Measurements from ENCODE around the gene SLC44A3.

SLC44A3 gene

DNA sequence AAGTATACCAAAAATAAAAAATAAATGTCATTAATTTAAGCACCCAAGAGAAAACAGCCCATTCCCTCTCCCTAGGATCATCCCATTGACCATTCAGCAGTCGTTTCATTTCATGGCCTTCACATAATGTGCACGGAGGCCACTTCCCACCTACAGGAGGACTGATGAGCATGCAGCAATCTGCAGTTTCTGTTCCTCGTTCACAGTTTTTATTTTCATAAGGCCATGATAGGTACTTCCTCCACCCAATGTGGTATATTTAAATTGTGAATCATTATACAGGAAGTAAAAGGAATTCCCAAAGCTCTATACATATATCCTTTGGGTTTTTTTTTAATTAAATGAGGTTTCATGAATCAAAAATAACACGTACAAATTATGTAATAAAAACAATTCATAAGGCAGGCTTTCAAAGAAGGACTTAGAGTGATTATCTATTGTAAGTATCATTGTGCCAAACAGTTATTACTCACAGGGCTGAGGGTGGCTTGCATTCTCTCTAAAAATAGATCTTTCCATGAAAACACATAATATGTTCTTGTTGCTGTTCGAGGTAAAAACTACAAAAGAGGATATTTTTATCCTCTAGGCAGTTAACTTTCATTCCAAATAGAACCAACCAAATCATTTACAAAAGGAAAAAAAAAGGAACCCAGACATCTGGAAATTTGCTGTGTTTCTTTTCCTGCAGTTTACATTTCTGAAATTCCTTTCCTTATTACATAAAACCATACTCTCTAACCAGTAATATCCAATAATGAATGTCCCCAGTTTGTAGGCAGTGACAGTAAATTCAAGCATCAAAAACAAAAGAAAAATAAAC, 27.5 kb upstream of the SLC44A3 start:
- TF ChIP-seq, protein P1, sequence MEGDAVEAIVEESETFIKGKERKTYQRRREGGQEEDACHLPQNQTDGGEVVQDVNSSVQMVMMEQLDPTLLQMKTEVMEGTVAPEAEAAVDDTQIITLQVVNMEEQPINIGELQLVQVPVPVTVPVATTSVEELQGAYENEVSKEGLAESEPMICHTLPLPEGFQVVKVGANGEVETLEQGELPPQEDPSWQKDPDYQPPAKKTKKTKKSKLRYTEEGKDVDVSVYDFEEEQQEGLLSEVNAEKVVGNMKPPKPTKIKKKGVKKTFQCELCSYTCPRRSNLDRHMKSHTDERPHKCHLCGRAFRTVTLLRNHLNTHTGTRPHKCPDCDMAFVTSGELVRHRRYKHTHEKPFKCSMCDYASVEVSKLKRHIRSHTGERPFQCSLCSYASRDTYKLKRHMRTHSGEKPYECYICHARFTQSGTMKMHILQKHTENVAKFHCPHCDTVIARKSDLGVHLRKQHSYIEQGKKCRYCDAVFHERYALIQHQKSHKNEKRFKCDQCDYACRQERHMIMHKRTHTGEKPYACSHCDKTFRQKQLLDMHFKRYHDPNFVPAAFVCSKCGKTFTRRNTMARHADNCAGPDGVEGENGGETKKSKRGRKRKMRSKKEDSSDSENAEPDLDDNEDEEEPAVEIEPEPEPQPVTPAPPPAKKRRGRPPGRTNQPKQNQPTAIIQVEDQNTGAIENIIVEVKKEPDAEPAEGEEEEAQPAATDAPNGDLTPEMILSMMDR (IDR thresholded peaks at IDR 0.05; ENCODE audit: borderline replicate concordance, insufficient read depth, low read depth, low read length): peak; percentile 31; the same call in 1 of the 2 replicates
- H3K4me3 ChIP-seq (ENCODE audit: low read depth, low read length): no peak overlapping the region

DNA sequence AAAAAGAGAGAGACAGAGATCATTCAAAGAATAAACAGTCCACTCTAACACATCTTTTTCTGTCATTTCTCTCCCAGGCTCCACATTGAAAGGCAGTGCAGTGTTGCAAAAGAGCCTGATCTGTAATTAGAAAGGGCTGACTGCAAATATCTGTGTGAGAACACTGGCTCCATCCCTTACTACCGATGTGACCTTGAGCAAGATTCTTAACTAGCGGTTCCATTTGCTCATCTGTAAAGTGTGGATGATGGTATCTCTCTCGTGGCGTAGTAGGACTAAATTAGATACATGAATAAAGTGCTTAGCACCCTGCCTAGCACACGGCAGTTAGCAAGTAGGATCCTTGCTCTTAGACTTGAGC, 26.9 kb upstream of the SLC44A3 start:
- TF ChIP-seq, protein P1 (IDR thresholded peaks at IDR 0.05; ENCODE audit: borderline replicate concordance, insufficient read depth, low read depth, low read length): no peak

DNA sequence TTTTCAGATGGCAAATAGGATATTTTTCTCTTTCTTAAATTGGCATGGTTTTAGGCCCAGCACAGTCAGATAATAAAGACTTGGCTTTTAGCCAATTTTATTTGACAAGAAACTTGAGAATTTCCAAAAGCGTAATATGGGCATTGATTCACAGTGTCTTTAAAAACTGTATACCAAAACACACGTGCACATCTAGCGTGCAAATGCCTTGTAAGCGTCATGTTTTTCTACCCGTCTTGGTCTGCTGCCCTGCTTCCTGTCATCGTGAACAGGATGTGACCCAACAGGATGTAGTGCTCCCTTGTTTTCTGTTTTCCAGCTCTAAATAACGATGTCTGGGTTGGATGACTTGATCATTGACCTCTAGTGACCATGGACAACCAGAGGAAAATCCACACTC, 24.7 kb upstream of the SLC44A3 start:
- TF ChIP-seq, protein P1 (IDR thresholded peaks at IDR 0.05; ENCODE audit: borderline replicate concordance, insufficient read depth, low read depth, low read length): no peak
- no peak overlapping the region for H3K4me3 ChIP-seq (ENCODE audit: low read depth, low read length)

More for the DNA sequence above, 26.9 kb upstream of the SLC44A3 start:
- H3K4me3 ChIP-seq (ENCODE audit: low read depth, low read length): no peak overlapping the region

DNA sequence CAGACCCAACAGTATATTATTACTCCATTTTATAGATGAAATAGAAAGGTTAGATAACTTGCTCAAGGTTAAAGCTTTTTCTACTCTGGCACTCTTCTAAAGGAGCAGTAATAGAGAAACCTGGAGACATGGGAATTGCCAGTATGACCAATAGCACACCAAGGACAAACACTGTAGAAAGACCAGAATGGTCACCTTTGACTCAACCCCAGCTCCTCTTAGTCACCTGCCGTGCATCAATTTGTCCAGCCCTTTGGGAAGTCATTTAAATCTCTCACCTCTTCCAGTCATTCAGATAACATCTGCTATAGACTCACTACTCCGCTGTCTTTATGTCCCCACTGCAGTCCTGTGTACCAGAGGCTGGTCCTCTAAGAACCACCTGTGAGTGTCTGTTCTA, 23.9 kb upstream of the SLC44A3 start:
- TF ChIP-seq, protein P1 (IDR thresholded peaks at IDR 0.05; ENCODE audit: borderline replicate concordance, insufficient read depth, low read depth, low read length): no peak
- no peak overlapping the region for H3K4me3 ChIP-seq (ENCODE audit: low read depth, low read length)

DNA sequence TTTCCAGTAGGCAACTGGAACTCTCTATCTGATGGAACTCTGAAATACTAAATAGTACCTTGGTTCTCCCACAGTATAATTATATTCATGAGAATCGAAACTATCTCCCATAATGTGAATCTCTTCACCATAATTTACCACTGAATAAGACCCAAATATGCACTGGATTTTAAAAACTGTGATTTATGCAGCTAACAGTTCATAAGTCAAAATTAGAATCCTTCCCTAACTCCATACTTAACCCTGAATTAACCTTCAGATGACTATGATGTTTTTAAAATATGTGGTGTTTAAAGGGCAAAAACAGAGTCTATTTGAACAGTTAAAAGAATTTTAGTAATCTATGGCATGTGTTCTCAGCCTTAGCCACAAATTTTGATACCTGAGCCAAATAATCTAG, 22.9 kb upstream of the SLC44A3 start:
- TF ChIP-seq, protein P1 (IDR thresholded peaks at IDR 0.05; ENCODE audit: borderline replicate concordance, insufficient read depth, low read depth, low read length): no peak
- no peak overlapping the region for H3K4me3 ChIP-seq (ENCODE audit: low read depth, low read length)

DNA sequence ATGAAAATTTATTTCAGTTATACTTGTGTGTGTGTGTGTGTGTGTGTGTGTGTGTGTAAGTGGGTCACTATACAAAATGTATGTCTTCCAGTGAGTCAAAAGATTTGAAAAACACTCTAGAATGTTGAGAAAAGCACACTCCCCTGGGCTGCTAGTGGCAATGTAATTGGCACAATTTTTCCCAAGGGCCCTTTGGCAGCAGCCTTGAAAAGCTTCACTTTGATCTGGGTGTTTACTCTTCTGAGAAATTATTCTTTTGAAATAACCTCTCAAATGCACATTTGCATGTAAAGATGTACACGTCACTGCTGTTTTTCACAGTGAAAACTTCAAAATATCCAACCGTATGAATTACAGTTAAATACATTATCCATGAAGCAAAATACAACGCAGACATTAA, 22.1 kb upstream of the SLC44A3 start:
- H3K4me3 ChIP-seq (ENCODE audit: low read depth, low read length): no peak overlapping the region
- TF ChIP-seq, protein P1 (IDR thresholded peaks at IDR 0.05; ENCODE audit: borderline replicate concordance, insufficient read depth, low read depth, low read length): no peak

DNA sequence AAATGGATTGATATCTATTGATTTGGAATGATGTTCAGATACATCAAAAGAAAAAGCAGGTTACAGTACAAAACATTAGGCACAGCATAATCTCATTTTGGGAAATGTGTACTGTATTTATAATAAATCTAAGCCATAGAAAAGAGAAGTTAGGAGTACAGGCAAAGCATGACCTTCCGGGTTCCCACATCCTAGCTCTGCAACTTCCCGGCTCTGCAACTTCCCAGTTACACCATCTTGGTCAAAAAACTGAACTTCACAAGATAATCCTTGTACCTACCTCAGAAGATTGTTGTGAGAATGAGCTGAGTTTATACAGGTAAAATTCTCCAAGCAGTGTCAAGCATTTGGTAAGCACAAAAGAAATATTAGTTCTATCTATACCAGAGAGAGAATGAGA, 21.7 kb upstream of the SLC44A3 start:
- TF ChIP-seq, protein P1 (IDR thresholded peaks at IDR 0.05; ENCODE audit: borderline replicate concordance, insufficient read depth, low read depth, low read length): no peak
- no peak overlapping the region for H3K4me3 ChIP-seq (ENCODE audit: low read depth, low read length)

Data from GM12875 (cell line).